ENCODE results near the gene RUNX2.

DNA sequence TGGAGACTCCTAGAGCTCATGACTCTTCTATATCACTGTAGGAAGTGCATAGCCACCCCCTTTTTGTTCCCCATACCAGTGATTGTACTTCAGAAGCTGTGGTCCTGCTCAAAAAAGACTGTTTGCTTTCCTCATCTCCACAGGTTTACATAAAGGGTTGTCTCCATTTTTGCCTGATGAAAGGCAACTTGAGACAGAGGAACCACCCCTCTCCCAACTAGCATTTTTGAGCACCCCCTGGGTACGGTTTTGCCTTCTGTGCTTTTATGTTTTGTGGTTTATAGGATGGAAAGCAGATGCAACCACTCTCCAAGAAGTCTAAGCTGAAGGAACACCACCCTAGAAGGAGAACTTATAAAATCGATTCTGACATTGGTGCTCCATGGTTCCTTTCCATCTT lies 177.3 kb downstream of the RUNX2 start:
- TF ChIP-seq TAF1 (IDR thresholded peaks at IDR 0.05; ENCODE audit: borderline replicate concordance, low read depth, low read length) (no peak), POLR2A (IDR thresholded peaks at IDR 0.05; ENCODE audit: low read depth, low read length) (no peak)
